GM18526 (cell line): ENCODE measurements around the gene CEP164.

ENCODE experiments used
- POLR2A ChIP-seq: IDR thresholded peaks from 3 replicates; pipeline ENCODE4 v1.6.1; 2011; ENCODE audit not compliant: insufficient read length; ENCODE audit errors: extremely low read depth

CEP164 gene

GRCh38 chr11:117332843-117333242 lies 5.2 kb downstream of the CEP164 start:
- TF ChIP-seq POLR2A: no peak

GRCh38 chr11:117333917-117334316 lies 6.3 kb downstream of the CEP164 start:
- no peak for TF ChIP-seq POLR2A

GRCh38 chr11:117334896-117335295 lies 7.2 kb downstream of the CEP164 start:
- no peak for TF ChIP-seq POLR2A

DNA sequence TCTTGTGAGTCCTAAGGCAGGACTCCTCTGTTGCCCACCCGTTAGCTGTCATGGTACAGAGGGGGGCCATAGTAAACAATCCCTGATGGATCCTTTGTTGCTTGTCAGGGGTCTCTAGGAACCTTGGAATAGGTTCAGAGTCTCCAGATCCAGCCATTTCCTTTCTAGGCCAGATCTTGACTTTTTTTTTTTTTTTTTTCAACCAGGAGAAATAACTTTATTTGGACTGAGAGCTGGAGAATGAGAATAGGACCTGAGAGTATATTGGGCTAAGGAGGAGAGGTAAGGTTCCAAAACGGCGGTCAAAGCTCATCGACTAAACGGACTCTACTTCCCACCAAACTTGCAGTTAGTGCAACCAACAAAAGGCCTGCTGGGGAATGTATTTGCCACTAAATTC lies 7.7 kb downstream of the CEP164 start:
- no peak for TF ChIP-seq POLR2A

DNA sequence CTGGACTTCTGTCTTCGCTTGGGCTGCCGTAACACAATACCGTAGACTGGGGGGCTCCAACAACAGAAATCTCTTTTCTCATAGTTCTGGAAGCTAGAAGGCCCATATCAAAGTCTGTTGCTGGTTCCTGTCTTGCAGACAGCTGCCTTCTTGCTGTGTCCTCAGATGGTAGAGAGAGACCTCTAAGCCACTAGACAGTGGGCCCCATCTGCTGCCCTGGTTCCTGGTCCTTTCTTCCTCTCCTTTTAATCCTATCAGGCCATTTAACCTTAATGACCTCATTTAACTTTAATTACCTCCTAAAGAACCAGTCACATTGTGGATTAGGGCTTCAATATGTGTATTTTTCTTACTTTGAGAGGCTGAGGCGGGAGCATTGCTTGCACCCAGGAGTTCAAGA lies 9.4 kb downstream of the CEP164 start:
- TF ChIP-seq POLR2A: no peak

- TF ChIP-seq POLR2A: no peak
These were observed 17.4 kb downstream of the CEP164 start for GRCh38 chr11:117345039-117345438.

DNA sequence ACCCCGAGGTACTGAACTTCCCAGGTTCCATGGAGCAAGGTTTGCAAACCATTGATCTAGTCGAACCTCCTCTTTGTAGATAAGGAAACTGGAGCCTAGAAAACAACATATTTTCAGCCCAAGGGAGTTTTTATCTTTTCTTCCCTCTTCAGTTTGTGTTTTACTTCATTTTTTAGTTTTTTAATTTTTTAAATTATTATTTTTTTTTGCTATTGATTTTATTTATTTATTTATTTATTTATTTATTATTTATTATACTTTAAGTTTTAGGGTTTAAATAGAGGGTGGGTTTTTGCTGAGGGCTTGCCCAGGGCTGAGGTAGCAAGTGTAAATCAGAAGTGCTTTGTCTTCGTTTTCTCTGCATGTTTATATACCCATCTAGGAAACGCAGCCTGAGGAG lies 26.9 kb downstream of the CEP164 start:
- TF ChIP-seq POLR2A: no peak

- no peak for TF ChIP-seq POLR2A
These were observed 28.7 kb downstream of the CEP164 start for GRCh38 chr11:117356126-117356890.

- TF ChIP-seq POLR2A: no peak
These were observed 33.8 kb downstream of the CEP164 start for GRCh38 chr11:117361432-117361831.

DNA sequence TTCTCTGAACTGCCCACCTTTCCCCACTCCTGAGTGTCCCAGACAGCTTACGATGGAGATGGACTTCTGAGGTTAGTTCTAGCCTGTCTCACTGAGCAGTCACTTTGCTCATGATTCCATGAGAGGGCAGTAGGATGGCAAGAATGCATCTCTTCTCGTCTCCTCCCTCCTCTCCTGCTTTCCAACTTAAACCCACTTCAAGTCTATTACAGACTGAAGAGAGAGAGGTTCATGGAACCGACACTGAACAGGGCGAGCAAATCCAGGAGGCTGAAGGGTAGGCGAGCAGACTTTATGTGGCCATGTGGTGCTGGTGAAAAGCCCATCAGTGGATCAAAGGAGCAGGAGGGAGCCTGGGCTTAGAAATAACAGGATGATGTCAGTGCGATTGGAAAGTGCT lies 38.6 kb downstream of the CEP164 start:
- TF ChIP-seq POLR2A: no peak

- no peak for TF ChIP-seq POLR2A
These were observed 39.2 kb downstream of the CEP164 start for GRCh38 chr11:117366875-117367274.

- TF ChIP-seq POLR2A: no peak
These were observed 41.9 kb downstream of the CEP164 start for GRCh38 chr11:117369534-117369933.

- TF ChIP-seq POLR2A: no peak
These were observed 43.8 kb downstream of the CEP164 start for GRCh38 chr11:117371453-117371852.

DNA sequence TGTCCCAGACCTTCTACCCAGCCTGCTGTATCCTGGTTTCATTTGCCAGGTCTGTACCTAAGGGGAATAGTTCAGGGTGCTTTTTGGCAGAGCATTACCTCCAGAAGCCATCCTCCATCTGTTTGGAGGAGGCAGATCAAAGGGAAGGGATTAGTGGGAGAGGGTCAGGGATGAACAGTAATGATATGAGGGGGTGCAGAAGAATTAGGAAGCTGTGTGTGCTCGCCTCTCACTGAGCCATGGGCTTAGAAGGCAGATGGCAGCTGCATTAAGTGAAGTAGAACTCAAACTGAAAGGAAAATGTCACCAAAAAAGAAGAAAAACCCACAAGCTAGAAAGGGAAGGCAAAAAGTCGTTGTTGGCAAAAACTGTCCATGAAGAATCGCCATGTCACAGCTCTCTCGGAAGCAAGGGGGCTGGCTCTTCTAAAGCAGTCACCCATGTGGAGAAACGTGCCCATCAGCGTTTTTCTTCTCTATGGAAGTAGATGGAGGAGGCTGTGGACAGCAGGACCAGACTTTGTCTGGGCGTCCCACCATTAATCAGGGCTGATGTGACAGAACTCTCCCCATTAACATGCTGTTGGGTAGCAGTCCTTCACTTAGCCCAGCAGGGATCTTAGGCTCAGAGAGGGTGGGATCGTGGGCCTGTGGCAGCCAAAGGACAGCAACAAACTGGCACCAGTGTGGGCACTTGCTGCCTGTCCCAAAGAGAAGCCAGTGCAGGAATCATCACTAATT lies 46.8 kb downstream of the CEP164 start:
- no peak for TF ChIP-seq POLR2A

- no peak for TF ChIP-seq POLR2A
These were observed 48.3 kb downstream of the CEP164 start for GRCh38 chr11:117375960-117376359.

DNA sequence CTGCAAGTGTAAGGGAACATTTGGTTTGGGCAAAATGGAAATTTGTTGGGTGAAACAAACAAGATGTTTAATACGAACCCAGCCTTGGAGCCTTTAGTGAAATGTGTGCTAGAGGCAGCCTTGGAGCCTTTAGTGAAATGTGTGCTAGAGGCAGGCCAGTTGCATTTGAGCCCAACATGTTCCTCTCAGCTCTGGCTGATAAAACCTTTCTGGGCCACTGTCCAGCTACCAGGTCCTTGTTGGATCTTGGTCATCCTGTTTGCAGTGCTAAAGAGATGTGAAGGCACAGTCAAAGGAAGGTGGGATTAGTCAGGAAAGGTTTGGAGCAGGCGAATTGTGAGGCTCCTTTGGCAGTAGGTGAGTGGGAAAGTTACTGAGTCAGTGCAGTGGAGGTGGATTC lies 48.9 kb downstream of the CEP164 start:
- TF ChIP-seq POLR2A: no peak
